Caco-2 (cell line): ENCODE results near the gene ANK3. TPM values are rescaled to one million over a fixed set of nuclear protein-coding genes. Genes with fewer than 3 reads are reported as not detected.

Experiments used
- BruUV-seq: library from RNA; stranded (reverse); fragments of 400-500 nt; replicated peaks from 2 replicates; lab custom pipeline; 2021; lab: Mats Ljungman, UMichigan
- CTCF ChIA-PET: fragments of 300-600 bp; sonication (Branson Sonifier 250); formaldehyde crosslinking; loops from one replicate; lab custom pipeline; 2022; ENCODE audit warnings: antibody characterized with exemption; lab: Charles Lee
- POLR2A ChIA-PET: fragments of 300-600 bp; sonication (Branson Sonifier 250); formaldehyde crosslinking; loops from one replicate; lab custom pipeline; 2022; ENCODE audit warnings: antibody characterized with exemption; lab: Charles Lee
- DNase-seq, 2 experiments: peaks; one replicate each; pipeline versions ENCODE4 v3.0.0 to v3.0.0-alpha.2; 2020 to 2022
- H3K27me3 ChIP-seq: replicated peaks from 2 replicates; pipeline ENCODE4 v1.6.0; 2011; ENCODE audit warnings: low read length; ENCODE audit not compliant: control insufficient read depth, insufficient read depth
- H3K36me3 ChIP-seq: 2 replicates; pipeline ENCODE4 v1.5.1; 2011; ENCODE audit warnings: low read length; ENCODE audit not compliant: control insufficient read depth, insufficient read depth
- H3K4me1 ChIP-seq: fragments of 250-450 bp; sonication (Bioruptor Pico); 2 replicates; pipeline ENCODE4 v1.5.1; 2020; ENCODE audit warnings: mild to moderate bottlenecking
- H3K4me3 ChIP-seq: 2 replicates; pipeline ENCODE4 v1.5.1; 2011; ENCODE audit warnings: low read depth, mild to moderate bottlenecking, control low read depth, low read length
- H3K9me3 ChIP-seq: fragments of 250-450 bp; sonication (Bioruptor Pico); 2 replicates; pipeline ENCODE4 v1.5.1; 2020; ENCODE audit warnings: mild to moderate bottlenecking, moderate library complexity
- H3K27ac Mint-ChIP-seq: one replicate; pipeline ENCODE4 v1.8.0; 2022; ENCODE audit warnings: mixed read lengths; ENCODE audit not compliant: unreplicated experiment
- H3K27me3 Mint-ChIP-seq: one replicate; pipeline ENCODE4 v1.8.0; 2022; ENCODE audit warnings: mixed read lengths; ENCODE audit not compliant: insufficient read depth, unreplicated experiment
- H3K36me3 Mint-ChIP-seq: one replicate; pipeline ENCODE4 v1.8.0; 2022; ENCODE audit warnings: mild to moderate bottlenecking, mixed read lengths; ENCODE audit not compliant: insufficient read depth, unreplicated experiment
- H3K4me1 Mint-ChIP-seq: one replicate; pipeline ENCODE4 v1.8.0; 2022; ENCODE audit warnings: low read depth, mixed read lengths; ENCODE audit not compliant: unreplicated experiment
- H3K4me3 Mint-ChIP-seq: one replicate; pipeline ENCODE4 v1.8.0; 2022; ENCODE audit warnings: mild to moderate bottlenecking, moderate library complexity, mixed read lengths; ENCODE audit not compliant: unreplicated experiment
- H3K9me3 Mint-ChIP-seq: one replicate; pipeline ENCODE4 v1.8.0; 2022; ENCODE audit warnings: mixed read lengths; ENCODE audit not compliant: unreplicated experiment
- intact Hi-C: fragments of 100-400 bp; cut with micrococcal nuclease; formaldehyde crosslinking; loops from one replicate; pipeline ENCODE4 v1.10.0; 2022; ENCODE audit not compliant: unreplicated experiment
- total RNA-seq: library from RNA; stranded (reverse); gene quantifications from 2 replicates; pipeline ENCODE4 v1.2.3, GENCODE V29; 2022
- TF ChIP-seq, protein P1 (sequence below), 2 experiments: fragments of 200-600 bp in 1 of 2; IDR thresholded peaks; 1 replicate in 1 of 2; 2 replicates in 1 of 2; pipeline versions ENCODE4 v1.5.1 to v1.8.0; 2011 to 2022; ENCODE audit warnings: antibody characterized with exemption in 1 of 2, control low read depth in 1 of 2, inconsistent platforms in 1 of 2, low read depth in 1 of 2, low read length in 1 of 2, mild to moderate bottlenecking in 1 of 2, moderate library complexity in 1 of 2; ENCODE audit not compliant: insufficient read depth in 1 of 2, severe bottlenecking in 1 of 2, unreplicated experiment in 1 of 2

ANK3 gene
- total RNA-seq, 1 experiment from 2014 or later = 46.7 TPM

DNA sequence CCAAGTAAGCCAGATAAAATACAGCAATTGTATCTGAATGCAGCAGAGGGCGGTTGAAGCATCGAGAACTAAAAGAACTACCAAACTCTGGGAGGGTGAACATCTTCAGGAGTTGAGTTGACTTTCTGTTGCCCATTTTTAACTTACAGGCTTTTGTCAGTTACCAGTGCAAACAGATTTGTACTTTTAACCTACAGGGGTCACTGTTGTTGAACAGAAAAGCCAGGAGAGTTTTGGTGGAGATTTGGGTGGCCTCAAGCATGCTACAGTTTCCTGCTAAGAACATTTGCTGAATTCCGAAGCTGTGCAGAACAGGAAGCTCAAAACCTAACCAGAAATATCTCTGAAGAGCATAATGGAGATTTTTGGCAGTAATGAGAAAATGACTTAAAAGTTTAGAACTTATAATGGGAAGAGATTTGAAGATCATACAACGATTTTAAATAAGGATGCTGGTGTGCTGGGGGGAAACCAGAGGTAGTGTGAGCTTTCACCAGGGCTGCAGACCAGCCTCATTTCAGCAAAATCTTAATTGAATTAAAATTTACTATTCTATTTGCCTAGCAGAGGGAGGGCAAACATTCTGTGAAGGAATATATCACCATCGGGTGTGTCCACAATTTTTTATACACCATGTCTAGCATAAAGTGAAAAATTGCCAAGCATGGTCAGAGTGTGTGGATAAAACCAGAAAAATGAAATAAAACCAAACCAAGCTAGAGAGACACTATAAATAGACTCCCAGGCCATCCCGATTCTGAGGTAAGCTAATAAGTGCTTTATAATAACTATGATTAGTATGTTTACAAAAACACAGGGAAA is 274.7 kb downstream of the ANK3 start:
- Histone ChIP-seq H3K27me3 (no peaks in the 10 kb centered on the region), H3K36me3 (no peaks in the 10 kb centered on the region), H3K4me3 (no peak overlapping the region), H3K4me1 (no peaks in the 10 kb centered on the region), H3K9me3 (no peaks in the 10 kb centered on the region)
- Mint-ChIP-seq H3K9me3 (no peaks in the 10 kb centered on the region), H3K4me3 (no peak overlapping the region), H3K36me3 (no peaks in the 10 kb centered on the region), H3K27ac (no peak overlapping the region), H3K4me1 (no peaks in the 10 kb centered on the region), H3K27me3 (no peaks in the 10 kb centered on the region)
- POLR2A ChIA-PET = interaction anchor here (1.3 kb wide), 1 partner anchor 23 kb away, joined by 3 read pairs; no protein-coding TSS in a partner anchor
- TF ChIP-seq, protein P1, sequence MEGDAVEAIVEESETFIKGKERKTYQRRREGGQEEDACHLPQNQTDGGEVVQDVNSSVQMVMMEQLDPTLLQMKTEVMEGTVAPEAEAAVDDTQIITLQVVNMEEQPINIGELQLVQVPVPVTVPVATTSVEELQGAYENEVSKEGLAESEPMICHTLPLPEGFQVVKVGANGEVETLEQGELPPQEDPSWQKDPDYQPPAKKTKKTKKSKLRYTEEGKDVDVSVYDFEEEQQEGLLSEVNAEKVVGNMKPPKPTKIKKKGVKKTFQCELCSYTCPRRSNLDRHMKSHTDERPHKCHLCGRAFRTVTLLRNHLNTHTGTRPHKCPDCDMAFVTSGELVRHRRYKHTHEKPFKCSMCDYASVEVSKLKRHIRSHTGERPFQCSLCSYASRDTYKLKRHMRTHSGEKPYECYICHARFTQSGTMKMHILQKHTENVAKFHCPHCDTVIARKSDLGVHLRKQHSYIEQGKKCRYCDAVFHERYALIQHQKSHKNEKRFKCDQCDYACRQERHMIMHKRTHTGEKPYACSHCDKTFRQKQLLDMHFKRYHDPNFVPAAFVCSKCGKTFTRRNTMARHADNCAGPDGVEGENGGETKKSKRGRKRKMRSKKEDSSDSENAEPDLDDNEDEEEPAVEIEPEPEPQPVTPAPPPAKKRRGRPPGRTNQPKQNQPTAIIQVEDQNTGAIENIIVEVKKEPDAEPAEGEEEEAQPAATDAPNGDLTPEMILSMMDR (IDR thresholded peaks at IDR 0.05; ENCODE audit: insufficient read depth in 1 of 2, low read depth in 1 of 2, low read length in 1 of 2, severe bottlenecking in 1 of 2, unreplicated experiment in 1 of 2) = peak; percentile 85 to 86
- intact Hi-C loops = loop anchor here (1.0 kb wide), 6 partner anchors 15 to 319 kb away; no protein-coding TSS in a partner anchor
- BruUV-seq = no TSS peak
- DNase-seq = peak in 1 of 2 experiments; percentile 77
- CTCF ChIA-PET = interaction anchor here (0.5 to 2.9 kb wide), 12 partner anchors 15 to 663 kb away, joined by 3 to 15 read pairs (median 4); no protein-coding TSS in a partner anchor

DNA sequence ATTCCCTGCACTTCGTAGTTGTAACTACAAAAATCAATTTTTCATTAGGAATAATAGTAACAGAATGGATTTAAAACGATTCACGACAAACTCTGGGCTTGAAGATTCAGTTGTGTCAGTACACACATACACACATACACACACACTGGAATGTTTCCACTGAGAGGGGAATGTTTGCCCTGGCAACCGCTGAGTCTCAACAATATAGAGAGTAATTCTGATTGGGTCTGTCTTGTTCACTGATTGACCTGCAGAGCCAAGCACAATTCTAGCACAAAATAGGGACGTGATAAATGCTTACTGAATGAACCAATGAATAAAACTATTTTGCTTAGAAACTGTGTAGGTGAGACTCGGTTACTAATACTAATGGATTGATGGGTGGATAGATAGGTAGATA is 278.9 kb downstream of the ANK3 start:
- no peaks in the 10 kb centered on the region for H3K9me3 Mint-ChIP-seq
- H3K4me1 Mint-ChIP-seq = no peaks in the 10 kb centered on the region
- no peaks in the 10 kb centered on the region for H3K27me3 ChIP-seq
- POLR2A ChIA-PET = no interaction called here
- intact Hi-C loops = no loop called here
- H3K9me3 ChIP-seq = no peaks in the 10 kb centered on the region
- no peaks in the 10 kb centered on the region for H3K4me1 ChIP-seq
- no peak overlapping the region for H3K27ac Mint-ChIP-seq
- H3K27me3 Mint-ChIP-seq = no peaks in the 10 kb centered on the region
- DNase-seq = no peak
- TF ChIP-seq, protein P1 (IDR thresholded peaks at IDR 0.05; ENCODE audit: insufficient read depth in 1 of 2, low read depth in 1 of 2, low read length in 1 of 2, severe bottlenecking in 1 of 2, unreplicated experiment in 1 of 2) = no peak
- no peaks in the 10 kb centered on the region for H3K36me3 ChIP-seq
- no peak overlapping the region for H3K4me3 ChIP-seq
- no peaks in the 10 kb centered on the region for H3K36me3 Mint-ChIP-seq
- BruUV-seq = no TSS peak
- H3K4me3 Mint-ChIP-seq = no peak overlapping the region
- CTCF ChIA-PET = no interaction called here

DNA sequence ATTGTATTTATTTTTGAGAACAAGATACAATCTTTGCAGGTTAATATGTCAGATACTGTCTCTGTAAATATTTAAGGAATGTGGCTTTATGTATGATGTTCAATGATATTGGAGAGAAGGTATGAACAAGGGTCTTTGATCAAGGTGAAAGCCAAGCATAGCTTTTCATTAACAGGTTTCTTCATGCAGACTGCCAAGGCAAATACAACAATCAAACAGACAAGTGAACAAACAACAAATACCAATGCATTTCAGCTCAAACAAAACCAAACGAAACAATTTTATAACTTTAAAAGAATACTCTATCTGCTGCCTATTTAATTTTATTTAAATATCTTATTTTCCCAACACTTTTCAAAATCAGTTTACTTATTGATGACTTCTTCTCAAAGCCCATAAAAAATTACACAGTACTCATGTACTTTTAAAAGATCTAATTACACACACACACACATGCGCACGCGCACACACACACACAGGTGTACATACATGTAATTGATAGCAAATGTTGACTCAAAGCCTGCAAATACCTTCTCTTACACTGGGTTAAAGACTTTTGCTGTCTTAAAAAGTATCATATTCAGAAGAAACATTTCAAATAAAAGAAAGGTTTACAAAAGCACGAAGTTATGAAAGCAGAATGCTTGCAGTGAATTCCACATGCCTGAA is 282.2 kb downstream of the ANK3 start:
- CTCF ChIA-PET = no interaction called here
- H3K9me3 ChIP-seq = no peaks in the 10 kb centered on the region
- intact Hi-C loops = loop anchor here (5.0 to 10.0 kb wide), 2 partner anchors 227 to 540 kb away; no protein-coding TSS in a partner anchor
- H3K4me1 ChIP-seq = no peaks in the 10 kb centered on the region
- no peak for DNase-seq
- no peak overlapping the region for H3K4me3 ChIP-seq
- H3K27me3 Mint-ChIP-seq = no peaks in the 10 kb centered on the region
- no peak overlapping the region for H3K27ac Mint-ChIP-seq
- H3K9me3 Mint-ChIP-seq = no peaks in the 10 kb centered on the region
- H3K36me3 ChIP-seq = no peaks in the 10 kb centered on the region
- no peaks in the 10 kb centered on the region for H3K4me1 Mint-ChIP-seq
- no peaks in the 10 kb centered on the region for H3K27me3 ChIP-seq
- BruUV-seq = no TSS peak
- H3K36me3 Mint-ChIP-seq = no peaks in the 10 kb centered on the region
- H3K4me3 Mint-ChIP-seq = no peak overlapping the region
- POLR2A ChIA-PET = no interaction called here
- TF ChIP-seq, protein P1 (IDR thresholded peaks at IDR 0.05; ENCODE audit: insufficient read depth in 1 of 2, low read depth in 1 of 2, low read length in 1 of 2, severe bottlenecking in 1 of 2, unreplicated experiment in 1 of 2) = no peak
